CD8-positive, alpha-beta memory T cell (primary cell): ENCODE data around the gene CCDC106. TPM values are rescaled to one million over a fixed set of nuclear protein-coding genes. Genes with fewer than 3 reads are reported as not detected.

Source experiments
- CTCF ChIA-PET: fragments of 350-600 bp; sonication (Branson Sonifier 250); formaldehyde crosslinking; loops from one replicate; lab custom pipeline; 2021; ENCODE audit warnings: antibody characterized with exemption; lab: Charles Lee
- POLR2A ChIA-PET: fragments of 350-600 bp; sonication (Branson Sonifier 250); formaldehyde crosslinking; loops from one replicate; lab custom pipeline; 2021; ENCODE audit warnings: antibody characterized with exemption; lab: Charles Lee
- DNase-seq, 5 donors: peaks; one replicate each; pipeline versions ENCODE4 v3.0.0 to v3.0.0-alpha.2; 2020 to 2022; ENCODE audit warnings: mixed read lengths in 1 of 5
- H3K27ac ChIP-seq: one replicate; pipeline ENCODE4 v1.7.0; 2013; ENCODE audit warnings: low read depth, mild to moderate bottlenecking, low read length, moderate library complexity
- H3K27me3 ChIP-seq: 2 replicates; pipeline ENCODE4 v1.7.0; 2013; ENCODE audit warnings: low read length, mild to moderate bottlenecking; ENCODE audit not compliant: insufficient read depth, poor library complexity, severe bottlenecking
- H3K36me3 ChIP-seq: 2 replicates; pipeline ENCODE4 v1.7.0; 2013; ENCODE audit warnings: mild to moderate bottlenecking, low read length, moderate library complexity; ENCODE audit not compliant: insufficient read depth
- H3K4me1 ChIP-seq: 2 replicates; pipeline ENCODE4 v1.7.0; 2013; ENCODE audit warnings: mild to moderate bottlenecking, low read length, moderate library complexity; ENCODE audit not compliant: insufficient read depth
- H3K4me3 ChIP-seq: 2 replicates; pipeline ENCODE4 v1.7.0; 2013; ENCODE audit warnings: mild to moderate bottlenecking, low read length
- H3K9me3 ChIP-seq: 2 replicates; pipeline ENCODE4 v1.7.0; 2013; ENCODE audit warnings: mild to moderate bottlenecking, low read length
- H3K27ac Mint-ChIP-seq, 8 donors: one replicate each; pipeline ENCODE4 v1.8.0; 2020 to 2021; ENCODE audit warnings: mixed read lengths in 8 of 8, mild to moderate bottlenecking in 6 of 8, inconsistent platforms in 3 of 8, moderate library complexity in 3 of 8
- H3K27me3 Mint-ChIP-seq, 2 donors: one replicate each; pipeline ENCODE4 v1.8.0; 2020 to 2021; ENCODE audit warnings: mixed read lengths in 2 of 2, mild to moderate bottlenecking in 1 of 2, moderate library complexity in 1 of 2
- H3K36me3 Mint-ChIP-seq, 3 donors: one replicate each; pipeline ENCODE4 v1.8.0; 2020 to 2021; ENCODE audit warnings: mixed read lengths in 3 of 3, inconsistent platforms in 1 of 3, mild to moderate bottlenecking in 1 of 3
- H3K4me1 Mint-ChIP-seq, 3 donors: one replicate each; pipeline ENCODE4 v1.8.0; 2020 to 2021; ENCODE audit warnings: mixed read lengths in 3 of 3, inconsistent platforms in 1 of 3, mild to moderate bottlenecking in 1 of 3
- H3K4me3 Mint-ChIP-seq, 7 donors: one replicate each; pipeline ENCODE4 v1.8.0; 2020 to 2021; ENCODE audit warnings: mixed read lengths in 7 of 7, mild to moderate bottlenecking in 6 of 7, moderate library complexity in 4 of 7, inconsistent platforms in 2 of 7
- H3K9me3 Mint-ChIP-seq, 5 donors: one replicate each; pipeline ENCODE4 v1.8.0; 2020 to 2022; ENCODE audit warnings: mixed read lengths in 5 of 5, mild to moderate bottlenecking in 3 of 5, moderate library complexity in 2 of 5, inconsistent platforms in 1 of 5
- polyA plus RNA-seq: library from polyadenylated mRNA; unstranded; fragments of 300-500 nt; fragmentation: Illumina TruSeq; gene quantifications from one replicate; pipeline ENCODE4 v1.2.3, GENCODE V29; 2021
- total RNA-seq, 2 experiments: library from RNA; stranded (reverse); gene quantifications; one replicate each; pipeline ENCODE4 v1.2.3, GENCODE V29; 2021

Gene CCDC106
- total and polyA plus RNA-seq, 3 experiments from 2014 or later = 0.54 to 2.2 (median 2.0) TPM

DNA sequence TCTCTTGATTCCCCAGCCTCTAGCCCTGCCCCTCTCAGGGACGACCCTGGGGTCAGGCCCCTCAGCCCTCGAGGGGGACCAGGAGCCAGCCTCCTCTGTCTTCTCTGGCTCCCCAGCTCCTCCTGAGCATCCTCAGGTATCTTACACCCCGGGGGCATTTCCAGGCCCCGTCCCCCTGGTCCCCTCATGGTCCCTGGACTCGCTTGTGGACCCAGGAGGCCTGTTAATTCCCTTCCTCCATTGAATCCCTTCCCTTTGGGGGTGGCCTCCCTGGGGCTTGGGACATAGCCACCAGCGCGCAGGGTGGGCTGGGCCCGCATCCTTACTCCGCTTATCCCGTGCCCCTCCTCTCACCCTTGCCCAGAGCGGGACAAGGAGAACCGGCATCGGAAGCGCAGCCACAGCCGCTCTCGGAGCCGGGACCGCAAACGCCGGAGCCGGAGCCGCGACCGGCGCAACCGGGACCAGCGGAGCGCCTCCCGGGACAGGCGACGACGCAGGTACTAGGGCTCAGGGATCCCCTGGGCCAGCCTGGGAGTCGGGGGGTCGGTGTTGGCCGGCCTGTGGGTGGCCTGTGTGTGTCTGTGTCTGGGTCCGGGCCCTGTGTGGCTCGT, 10.9 kb downstream of the CCDC106 start:
- Mint-ChIP-seq H3K4me3 (peak overlapping the region in 3 of 7 donors; percentile 61 to 92 (median 75)), H3K4me1 (peaks cover 51 to 77% (median 59%) of the 10 kb centered on the region in 3 donors), H3K27ac (peak overlapping the region in 7 of 8 donors; percentile 56 to 99 (median 87)), H3K9me3 (peaks cover 0 to 3% (median 0%) of the 10 kb centered on the region in 5 donors), H3K36me3 (peaks cover 9 to 74% (median 19%) of the 10 kb centered on the region in 3 donors), H3K27me3 (peaks cover 0 to 4% of the 10 kb centered on the region in 2 donors)
- no peak for DNase-seq
- H3K27ac ChIP-seq = no peak overlapping the region
- H3K4me1 ChIP-seq = peaks cover 44% of the 10 kb centered on the region
- ChIA-PET CTCF (interaction anchor here (1.6 to 2.9 kb wide), 2 partner anchors 9 to 12 kb away, joined by 3 to 10 read pairs; no protein-coding TSS in a partner anchor), POLR2A (no interaction called here)
- no peak overlapping the region for H3K4me3 ChIP-seq
- H3K27me3 ChIP-seq = no peaks in the 10 kb centered on the region
- peaks cover 48% of the 10 kb centered on the region for H3K36me3 ChIP-seq
- H3K9me3 ChIP-seq = no peaks in the 10 kb centered on the region

- Mint-ChIP-seq H3K36me3 (peaks cover 9 to 77% (median 19%) of the 10 kb centered on the region in 3 donors), H3K9me3 (no peaks in the 10 kb centered on the region), H3K27me3 (peaks cover 0 to 1% of the 10 kb centered on the region in 2 donors), H3K27ac (peak overlapping the region in 5 of 8 donors; percentile 56 to 94 (median 85)), H3K4me1 (peaks cover 51 to 83% (median 59%) of the 10 kb centered on the region in 3 donors), H3K4me3 (peak overlapping the region in 5 of 7 donors; percentile 31 to 84 (median 61))
- peaks cover 54% of the 10 kb centered on the region for H3K36me3 ChIP-seq
- CTCF ChIA-PET = interaction anchor here (1.6 kb wide), 1 partner anchor 9 kb away, joined by 3 read pairs; no protein-coding TSS in a partner anchor
- no peaks in the 10 kb centered on the region for H3K9me3 ChIP-seq
- H3K27ac ChIP-seq = no peak overlapping the region
- DNase-seq = no peak
- H3K4me1 ChIP-seq = peaks cover 44% of the 10 kb centered on the region
- POLR2A ChIA-PET = no interaction called here
- H3K27me3 ChIP-seq = no peaks in the 10 kb centered on the region
- H3K4me3 ChIP-seq = no peak overlapping the region
These were observed 11.8 kb downstream of the CCDC106 start for GRCh38 chr19:55659822-55660221.

DNA sequence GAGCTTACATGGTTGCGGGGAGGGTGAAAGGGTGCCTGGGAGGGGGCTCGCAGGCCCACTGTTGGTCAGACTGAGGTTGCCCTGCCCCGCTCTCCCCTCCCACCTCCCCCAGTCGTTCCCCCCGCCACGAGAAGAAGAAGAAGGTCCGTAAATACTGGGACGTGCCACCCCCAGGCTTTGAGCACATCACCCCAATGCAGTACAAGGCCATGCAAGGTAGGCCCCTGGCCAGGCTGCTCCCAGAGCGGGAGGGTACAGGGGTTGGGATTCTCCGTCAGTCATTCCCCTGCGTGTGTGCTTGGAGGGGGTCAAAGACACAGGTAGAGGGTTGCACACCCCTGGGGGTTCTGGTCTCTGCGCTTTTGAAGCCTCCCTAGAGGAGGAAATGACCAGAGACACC, 12.4 kb downstream of the CCDC106 start:
- Histone ChIP-seq H3K27ac (no peak overlapping the region), H3K9me3 (no peaks in the 10 kb centered on the region), H3K36me3 (peaks cover 54% of the 10 kb centered on the region), H3K27me3 (no peaks in the 10 kb centered on the region), H3K4me3 (no peak overlapping the region), H3K4me1 (peaks cover 44% of the 10 kb centered on the region)
- H3K4me1 Mint-ChIP-seq = peaks cover 51 to 85% (median 59%) of the 10 kb centered on the region in 3 donors
- CTCF ChIA-PET = no interaction called here
- peaks cover 9 to 77% (median 19%) of the 10 kb centered on the region in 3 donors for H3K36me3 Mint-ChIP-seq
- no peak overlapping the region for H3K4me3 Mint-ChIP-seq
- peaks cover 0 to 1% of the 10 kb centered on the region in 2 donors for H3K27me3 Mint-ChIP-seq
- POLR2A ChIA-PET = no interaction called here
- no peaks in the 10 kb centered on the region for H3K9me3 Mint-ChIP-seq
- no peak for DNase-seq
- H3K27ac Mint-ChIP-seq = peak overlapping the region in 1 of 8 donors; percentile 68

- Mint-ChIP-seq H3K9me3 (no peaks in the 10 kb centered on the region), H3K27ac (peak overlapping the region in 1 of 8 donors; percentile 11), H3K4me3 (no peak overlapping the region), H3K27me3 (peaks cover 0 to 1% of the 10 kb centered on the region in 2 donors), H3K4me1 (peaks cover 46 to 82% (median 53%) of the 10 kb centered on the region in 3 donors), H3K36me3 (peaks cover 9 to 75% (median 19%) of the 10 kb centered on the region in 3 donors)
- no peak overlapping the region for H3K4me3 ChIP-seq
- peaks cover 38% of the 10 kb centered on the region for H3K4me1 ChIP-seq
- no peaks in the 10 kb centered on the region for H3K27me3 ChIP-seq
- H3K36me3 ChIP-seq = peaks cover 59% of the 10 kb centered on the region
- H3K9me3 ChIP-seq = no peaks in the 10 kb centered on the region
- ChIA-PET POLR2A (no interaction called here), CTCF (no interaction called here)
- no peak for DNase-seq
- no peak overlapping the region for H3K27ac ChIP-seq
These were observed 13.0 kb downstream of the CCDC106 start for GRCh38 chr19:55660991-55661390.

DNA sequence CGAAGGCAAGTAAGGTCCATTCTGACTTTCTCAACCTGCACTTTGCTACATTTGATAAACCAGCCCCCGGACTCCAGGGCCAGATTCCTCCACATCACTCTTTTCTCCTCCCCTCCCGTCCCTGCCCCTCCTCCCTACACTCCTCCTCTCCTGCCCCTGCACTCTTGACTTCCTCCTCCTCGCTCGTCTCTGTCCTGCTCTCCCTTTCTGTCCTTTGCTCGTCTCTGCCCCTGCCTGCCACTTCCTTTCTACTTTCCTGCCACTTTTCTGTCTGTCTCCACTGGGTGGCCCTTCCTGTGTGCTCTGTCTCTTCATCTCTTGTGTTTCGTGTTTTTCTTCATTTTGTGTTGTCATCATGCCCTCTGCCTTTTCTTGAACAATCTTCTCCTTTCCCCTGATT, 13.8 kb downstream of the CCDC106 start:
- H3K4me3 Mint-ChIP-seq = peak overlapping the region in 2 of 7 donors; percentile 13 to 44
- no peak for DNase-seq
- ChIA-PET CTCF (no interaction called here), POLR2A (no interaction called here)
- Histone ChIP-seq H3K27ac (no peak overlapping the region), H3K27me3 (no peaks in the 10 kb centered on the region), H3K4me3 (no peak overlapping the region), H3K4me1 (peaks cover 30% of the 10 kb centered on the region), H3K9me3 (no peaks in the 10 kb centered on the region), H3K36me3 (peaks cover 67% of the 10 kb centered on the region)
- H3K27me3 Mint-ChIP-seq = peaks cover 0 to 1% of the 10 kb centered on the region in 2 donors
- H3K9me3 Mint-ChIP-seq = no peaks in the 10 kb centered on the region
- H3K27ac Mint-ChIP-seq = peak overlapping the region in 6 of 8 donors; percentile 1 to 80 (median 23)
- H3K4me1 Mint-ChIP-seq = peaks cover 37 to 82% (median 45%) of the 10 kb centered on the region in 3 donors
- peaks cover 9 to 80% (median 19%) of the 10 kb centered on the region in 3 donors for H3K36me3 Mint-ChIP-seq

DNA sequence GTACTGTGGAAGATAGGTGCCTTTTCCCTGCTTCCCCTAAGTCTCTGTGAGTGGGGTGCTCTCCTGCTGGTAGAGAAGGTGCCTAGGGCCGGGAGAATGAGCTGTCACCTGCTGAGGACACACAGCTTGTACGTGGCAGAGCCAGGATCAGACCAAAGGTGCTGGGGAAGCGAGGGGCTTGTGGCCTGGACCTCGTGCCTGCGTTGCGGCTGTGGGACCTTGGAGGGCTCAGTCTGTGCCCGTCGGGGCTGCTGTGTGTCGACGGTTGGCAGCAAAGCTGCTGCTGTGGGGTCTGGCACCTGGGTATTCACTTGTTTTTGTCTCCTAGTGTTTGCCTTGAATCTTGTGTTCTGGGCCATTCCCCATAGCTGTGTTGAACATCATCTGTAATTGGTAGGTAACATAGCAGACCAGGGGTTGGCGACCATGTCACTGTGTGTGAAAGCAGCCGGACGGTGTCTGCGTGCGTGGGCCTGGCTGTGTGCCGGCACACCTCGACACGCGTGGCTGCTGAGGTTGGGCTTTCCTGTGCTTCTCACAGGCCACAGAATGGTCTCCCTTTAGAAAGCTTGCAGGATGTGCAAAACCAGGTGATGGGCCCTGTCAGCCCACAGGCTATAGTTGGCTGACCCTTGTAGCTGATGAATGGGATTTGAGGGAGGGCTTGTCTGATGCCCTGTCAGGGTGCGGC, 16.0 kb downstream of the CCDC106 start:
- H3K27ac ChIP-seq = no peak overlapping the region
- no peaks in the 10 kb centered on the region for H3K27me3 ChIP-seq
- Mint-ChIP-seq H3K27me3 (peaks cover 0 to 1% of the 10 kb centered on the region in 2 donors), H3K9me3 (no peaks in the 10 kb centered on the region), H3K27ac (peak overlapping the region in 2 of 8 donors; percentile 48 to 66), H3K36me3 (peaks cover 9 to 87% (median 20%) of the 10 kb centered on the region in 3 donors), H3K4me3 (no peak overlapping the region), H3K4me1 (peaks cover 20 to 72% (median 27%) of the 10 kb centered on the region in 3 donors)
- H3K36me3 ChIP-seq = peaks cover 87% of the 10 kb centered on the region
- no peaks in the 10 kb centered on the region for H3K9me3 ChIP-seq
- ChIA-PET POLR2A (interaction anchor here (0.7 kb wide), 1 partner anchor 17 kb away, joined by 3 read pairs; no protein-coding TSS in a partner anchor), CTCF (interaction anchor here (1.5 kb wide), 1 partner anchor 10 kb away, joined by 5 read pairs; no protein-coding TSS in a partner anchor)
- H3K4me1 ChIP-seq = peaks cover 9% of the 10 kb centered on the region
- no peak overlapping the region for H3K4me3 ChIP-seq
- no peak for DNase-seq

- no peaks in the 10 kb centered on the region for H3K9me3 ChIP-seq
- Mint-ChIP-seq H3K27me3 (peaks cover 0 to 1% of the 10 kb centered on the region in 2 donors), H3K36me3 (peaks cover 9 to 90% (median 18%) of the 10 kb centered on the region in 3 donors), H3K27ac (peak overlapping the region in 2 of 8 donors; percentile 10 to 58), H3K9me3 (no peaks in the 10 kb centered on the region), H3K4me1 (peaks cover 23 to 76% (median 24%) of the 10 kb centered on the region in 3 donors), H3K4me3 (no peak overlapping the region)
- ChIA-PET CTCF (interaction anchor here (2.9 kb wide), 1 partner anchor 13 kb away, joined by 12 read pairs; the partner anchor contains the start of gene U2AF2), POLR2A (no interaction called here)
- peaks cover 16% of the 10 kb centered on the region for H3K4me1 ChIP-seq
- DNase-seq = no peak
- peaks cover 80% of the 10 kb centered on the region for H3K36me3 ChIP-seq
- H3K27ac ChIP-seq = no peak overlapping the region
- H3K27me3 ChIP-seq = no peaks in the 10 kb centered on the region
- H3K4me3 ChIP-seq = no peak overlapping the region
These were observed 18.5 kb downstream of the CCDC106 start for GRCh38 chr19:55666343-55667005.
